GM21737 (cell line): Measurements from ENCODE around the gene PPIL4.

Experiments used
- ATAC-seq: cut with Tn5 transposase; IDR thresholded peaks from one replicate; pipeline ENCODE4 v1.9.1; 2021; ENCODE audit warnings: mild to moderate bottlenecking, moderate library complexity; ENCODE audit not compliant: unreplicated experiment

Gene PPIL4

DNA sequence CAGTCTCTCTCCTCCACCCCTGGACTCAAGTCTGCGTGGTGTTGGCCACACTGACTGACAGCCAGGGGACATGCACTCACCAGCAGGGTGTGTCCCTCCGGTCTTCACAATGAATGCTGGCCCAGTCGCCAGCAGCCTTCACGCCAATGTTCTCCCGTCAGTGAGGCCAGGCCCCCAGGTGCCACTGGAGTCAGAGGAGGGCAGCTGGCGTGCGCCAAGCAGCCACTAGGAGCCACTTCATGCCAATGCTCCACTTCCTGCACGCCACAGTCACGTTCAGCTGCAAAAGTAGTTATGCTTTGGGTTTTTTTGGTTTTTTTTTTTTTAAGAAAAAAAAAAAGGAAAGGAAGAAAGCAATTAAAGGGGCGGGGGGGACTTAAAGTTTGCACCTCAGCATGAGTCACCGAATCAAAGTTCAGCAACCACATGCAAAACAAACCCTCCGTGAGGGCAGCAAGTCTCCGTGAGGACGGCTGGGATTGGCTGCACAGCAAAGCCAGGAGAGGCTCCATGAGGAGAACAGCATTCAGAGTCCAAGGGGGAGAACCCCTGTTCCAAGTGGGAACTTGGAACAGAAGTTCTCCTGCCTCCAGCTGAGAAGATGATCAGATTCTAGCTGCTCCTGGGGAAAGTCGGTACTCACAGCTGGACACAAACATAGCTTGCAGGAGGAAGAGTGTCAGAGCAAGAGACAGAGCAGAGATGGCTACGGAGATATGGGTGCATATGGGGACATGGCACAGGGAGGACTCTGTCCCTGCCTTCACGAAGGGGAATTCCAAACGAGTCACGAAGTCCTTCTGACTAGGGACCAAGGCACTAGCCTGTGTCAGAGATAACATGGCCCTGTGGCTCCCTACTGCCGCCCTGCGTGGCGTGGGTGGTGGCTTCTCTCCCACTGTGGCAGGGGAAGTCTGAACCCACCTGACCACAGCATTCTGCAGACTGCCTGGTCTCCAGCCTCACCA, 60.8 kb downstream of the PPIL4 start, which contains the start of gene ZC3H12D:
ZC3H12D (minus strand) TSS at position 282 of the 968 bp plus-strand sequence. CDS start 10,471 bp downstream, outside the sequence.
- ATAC-seq, result peak; percentile 39

DNA sequence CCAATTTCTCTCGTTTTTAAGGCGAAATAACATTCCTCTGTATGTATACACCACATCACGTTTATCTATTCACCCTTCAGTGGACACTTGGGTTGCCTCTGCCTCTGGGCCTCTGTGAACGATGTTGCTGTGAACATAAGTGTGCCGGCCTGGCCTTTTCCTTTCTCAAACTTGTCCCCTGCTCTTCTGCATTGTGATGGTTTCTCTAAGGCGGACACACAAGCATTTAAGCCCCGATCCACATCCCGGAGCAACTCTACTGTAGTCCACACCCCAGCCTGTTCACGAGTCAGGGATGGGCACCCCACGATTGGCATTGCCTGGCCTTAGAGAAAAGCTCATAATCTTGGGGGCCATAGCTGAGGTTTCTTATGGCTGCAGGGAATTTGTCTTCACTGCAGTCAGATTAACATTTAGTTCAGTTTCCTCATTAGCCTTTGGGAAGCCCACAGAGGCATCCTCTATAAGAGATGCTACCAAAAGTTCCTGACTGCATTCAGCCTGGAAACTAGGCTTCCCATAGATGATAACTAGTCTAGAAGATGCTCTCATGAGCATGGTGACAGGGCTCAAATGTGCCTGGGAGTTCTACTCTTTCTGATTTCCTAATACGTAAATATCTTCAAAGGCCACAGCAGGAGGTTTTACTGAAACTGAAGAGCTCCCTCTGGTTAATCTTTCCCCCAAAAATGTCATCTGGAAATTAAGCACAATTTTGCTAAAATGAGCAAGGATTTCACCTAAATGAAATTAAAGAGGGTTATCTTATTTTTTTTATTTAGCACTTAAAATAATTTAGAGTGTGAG, 61.8 kb downstream of the PPIL4 start:
- ATAC-seq, result no peak

DNA sequence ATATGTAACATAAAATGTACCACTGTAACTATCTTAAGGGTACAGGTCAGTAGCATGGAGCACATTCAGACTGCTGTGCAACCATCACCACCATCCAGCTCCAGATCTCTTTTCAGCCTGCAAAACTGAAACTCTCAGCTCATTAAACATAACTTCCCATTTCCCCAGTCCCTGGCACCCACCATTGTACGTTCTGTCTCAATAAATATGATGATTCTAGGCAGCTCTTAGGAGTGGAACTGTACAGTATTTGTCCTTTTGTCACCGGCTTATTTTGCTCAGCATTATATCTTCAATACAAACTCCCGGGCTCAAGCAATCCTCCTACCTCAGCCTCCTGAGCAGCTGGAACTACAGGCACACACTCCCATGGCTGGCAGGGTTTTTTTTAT, 62.5 kb downstream of the PPIL4 start:
- ATAC-seq, result no peak

DNA sequence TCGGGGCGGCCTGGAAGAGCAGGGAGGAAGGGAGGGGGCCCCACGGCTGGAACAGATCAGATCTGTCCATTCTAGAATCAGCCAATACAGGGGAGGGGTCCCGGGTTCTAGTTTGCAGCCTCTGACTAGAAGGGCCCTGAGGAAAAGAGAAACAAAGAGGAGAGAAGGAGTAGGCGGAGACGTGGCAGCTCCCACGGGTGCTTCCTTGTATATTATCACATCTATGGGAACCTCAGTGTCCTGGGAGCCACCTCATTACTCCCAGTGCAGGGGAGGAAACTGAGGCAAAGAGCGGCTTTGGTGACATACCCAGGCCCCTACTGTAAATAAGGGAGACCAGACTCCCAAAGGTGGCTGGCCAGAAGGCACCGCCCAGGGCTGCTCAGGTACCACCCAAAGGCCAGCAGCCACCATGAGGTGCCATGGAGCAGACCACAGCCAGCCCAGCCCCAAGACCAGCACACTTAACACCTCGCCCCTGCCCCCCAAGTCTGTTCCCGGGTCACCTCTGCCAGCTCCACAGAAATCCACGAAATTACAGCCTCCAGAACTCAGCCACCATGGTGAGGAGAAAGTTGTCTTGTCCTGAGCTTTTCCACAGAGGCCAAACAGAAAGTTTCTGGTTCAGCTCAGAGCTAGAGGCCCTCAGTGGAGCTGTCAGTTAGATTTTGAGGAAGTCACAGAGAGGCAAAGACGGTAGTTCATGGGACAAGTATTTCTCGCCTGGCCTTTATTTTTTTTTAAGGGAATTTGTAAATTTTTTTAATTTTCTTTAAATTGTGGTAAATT, 63.1 kb downstream of the PPIL4 start:
- no peak for ATAC-seq

DNA sequence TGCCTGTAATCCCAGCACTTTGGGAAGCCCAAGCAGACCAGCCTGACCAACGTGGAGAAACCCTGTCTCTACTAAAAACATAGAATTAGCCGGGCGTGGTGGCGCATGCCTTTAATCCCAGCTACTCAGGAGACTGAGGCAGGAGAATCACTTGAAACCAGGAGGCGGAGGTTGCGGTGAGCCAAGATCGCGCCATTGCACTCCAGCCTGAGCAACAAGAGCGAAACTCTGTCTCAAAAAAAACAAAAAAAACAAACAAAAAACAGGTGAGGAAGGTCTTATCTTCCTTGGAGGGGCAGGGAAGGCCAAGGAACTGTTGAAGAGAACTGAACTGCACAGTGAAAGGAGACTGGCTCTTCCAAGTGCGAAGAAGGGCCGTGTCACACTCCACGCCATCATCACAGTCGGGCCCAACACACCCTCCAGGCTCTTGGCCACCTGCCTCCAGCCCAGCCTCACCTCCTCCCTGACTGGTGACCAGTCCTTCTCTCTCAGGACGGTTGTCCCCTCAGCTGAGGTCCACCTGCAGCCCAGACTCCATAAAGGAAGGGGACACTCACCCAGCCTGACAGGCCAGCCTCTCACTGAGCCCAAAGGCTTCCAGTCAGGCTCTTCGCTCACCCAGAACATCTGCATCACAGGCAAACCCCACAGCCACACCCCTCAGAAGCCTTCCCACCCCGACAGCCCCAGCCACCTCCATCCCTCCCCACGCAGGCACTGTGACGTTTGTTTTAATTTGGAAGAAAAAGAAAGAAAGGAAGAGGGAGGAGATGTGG, 65.2 kb downstream of the PPIL4 start:
- ATAC-seq, result no peak

DNA sequence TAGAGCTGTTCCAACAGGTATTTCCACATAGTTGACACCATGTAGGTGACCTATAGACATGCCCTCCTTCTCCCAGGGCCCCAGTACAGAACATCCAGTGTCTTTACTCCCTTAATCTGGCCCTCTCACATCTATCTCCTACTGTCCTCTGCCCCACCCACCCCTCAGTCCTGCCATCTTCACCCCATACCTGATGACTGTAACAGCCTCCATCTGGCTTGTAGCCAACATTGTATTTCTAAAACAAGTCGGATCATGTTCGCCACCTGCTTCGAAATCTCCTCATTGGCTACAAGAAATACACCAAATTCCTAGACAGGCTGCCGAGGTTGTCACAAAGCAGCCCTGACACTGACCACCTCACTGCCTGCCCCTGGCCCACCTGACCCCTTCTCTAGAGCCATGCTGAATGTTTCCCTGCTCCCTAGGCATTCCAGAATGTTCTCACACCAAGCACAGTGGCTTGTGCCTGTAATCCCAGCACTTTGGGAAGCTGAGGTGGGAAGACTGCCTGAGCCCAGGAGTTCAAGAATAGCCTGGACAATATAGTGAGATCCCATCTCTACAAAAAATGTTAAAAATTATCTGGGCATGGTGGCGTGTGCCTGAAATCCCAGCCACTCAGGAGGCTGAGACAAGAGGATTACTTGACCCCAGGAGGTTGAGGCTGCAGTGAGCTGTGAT, 67.1 kb downstream of the PPIL4 start:
- no peak for ATAC-seq

DNA sequence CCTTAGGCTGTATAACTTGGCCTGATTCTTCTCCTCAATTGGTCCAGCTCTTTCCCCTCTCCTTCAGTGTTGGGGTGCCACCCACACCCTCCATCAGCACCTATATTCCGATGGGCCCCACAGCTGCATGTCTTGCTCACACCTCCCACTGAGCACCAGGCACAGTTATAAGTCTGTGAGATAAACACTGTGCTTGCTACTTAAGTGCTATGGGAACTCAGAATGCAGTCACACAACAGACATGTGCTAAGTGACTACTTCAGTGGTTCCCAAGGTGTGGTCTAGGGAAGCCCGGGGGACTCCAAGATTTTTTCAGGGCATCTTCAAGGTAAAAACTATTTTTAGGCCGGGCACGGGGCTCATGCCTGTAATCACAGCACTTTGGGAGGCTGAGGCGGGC, 68.3 kb downstream of the PPIL4 start:
- ATAC-seq, result no peak

DNA sequence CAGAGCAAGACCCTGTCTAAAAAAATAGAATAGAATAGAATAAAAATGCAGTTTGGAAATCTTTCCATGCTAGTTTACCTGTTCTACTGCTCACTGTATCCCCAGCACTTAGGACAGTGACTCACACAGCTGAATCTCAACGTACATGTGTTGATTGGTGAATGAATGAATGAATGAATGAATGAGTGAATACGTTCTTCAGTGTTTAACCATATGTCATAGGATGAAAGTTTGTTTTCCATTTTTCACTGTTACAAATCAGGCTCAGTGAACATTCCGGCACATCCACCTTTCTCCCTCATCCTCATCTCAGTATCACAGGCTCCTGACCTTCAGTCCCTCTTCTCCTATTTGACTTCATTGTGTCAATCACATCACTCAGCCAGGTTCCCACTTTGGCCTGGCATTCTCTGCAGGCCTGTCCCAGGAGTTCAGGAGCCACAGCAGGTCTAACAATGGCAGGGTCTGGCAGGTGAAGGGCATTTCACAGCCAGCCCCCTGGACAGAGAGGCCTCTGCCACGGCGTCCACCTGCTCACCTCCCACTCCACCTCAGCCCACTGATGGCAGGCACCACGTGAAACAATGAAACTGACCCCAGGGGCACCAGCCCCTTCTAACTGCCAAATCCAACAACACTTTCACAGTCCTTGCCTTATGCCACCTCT, 68.9 kb downstream of the PPIL4 start:
- no peak for ATAC-seq

DNA sequence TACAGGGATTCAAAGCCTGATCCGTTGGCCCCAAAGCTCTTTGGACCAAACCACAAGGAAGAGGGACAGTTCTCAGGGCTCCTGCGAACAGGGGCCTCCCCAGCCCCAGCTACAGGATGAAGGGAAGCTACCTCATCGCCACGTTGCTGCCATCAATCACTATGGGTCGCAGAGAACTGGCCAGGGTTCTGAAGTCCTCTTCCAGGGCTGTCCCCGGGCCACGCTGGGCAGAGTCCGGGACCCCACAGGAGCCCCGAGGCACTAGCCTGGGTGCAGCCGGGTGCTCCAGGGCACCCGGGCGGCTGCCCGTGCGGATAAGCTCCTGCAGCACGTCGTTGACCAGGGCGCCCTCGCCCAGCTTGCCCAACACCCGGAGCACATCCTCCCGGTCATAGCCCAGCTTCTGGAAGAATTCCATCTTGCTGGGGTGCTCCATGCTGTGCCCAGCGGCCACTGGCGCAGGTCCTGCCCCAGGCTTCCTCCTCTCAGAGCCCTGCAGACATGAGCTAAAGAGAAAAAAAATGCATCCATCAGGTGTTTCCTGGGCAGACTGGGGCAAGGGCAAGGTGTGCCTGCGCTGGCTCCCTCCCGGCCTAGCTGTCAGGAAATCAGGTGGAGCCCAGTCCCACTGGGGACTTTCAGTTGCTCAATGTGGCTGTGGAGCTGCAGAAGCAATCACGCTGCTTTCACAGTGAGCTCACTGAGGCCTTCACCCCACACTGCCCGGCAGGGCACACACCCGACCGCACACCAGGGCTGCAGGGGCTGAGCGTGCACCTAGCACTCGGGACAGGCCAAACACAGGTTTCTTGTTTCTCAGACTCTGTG, 71.5 kb downstream of the PPIL4 start:
- no peak for ATAC-seq

DNA sequence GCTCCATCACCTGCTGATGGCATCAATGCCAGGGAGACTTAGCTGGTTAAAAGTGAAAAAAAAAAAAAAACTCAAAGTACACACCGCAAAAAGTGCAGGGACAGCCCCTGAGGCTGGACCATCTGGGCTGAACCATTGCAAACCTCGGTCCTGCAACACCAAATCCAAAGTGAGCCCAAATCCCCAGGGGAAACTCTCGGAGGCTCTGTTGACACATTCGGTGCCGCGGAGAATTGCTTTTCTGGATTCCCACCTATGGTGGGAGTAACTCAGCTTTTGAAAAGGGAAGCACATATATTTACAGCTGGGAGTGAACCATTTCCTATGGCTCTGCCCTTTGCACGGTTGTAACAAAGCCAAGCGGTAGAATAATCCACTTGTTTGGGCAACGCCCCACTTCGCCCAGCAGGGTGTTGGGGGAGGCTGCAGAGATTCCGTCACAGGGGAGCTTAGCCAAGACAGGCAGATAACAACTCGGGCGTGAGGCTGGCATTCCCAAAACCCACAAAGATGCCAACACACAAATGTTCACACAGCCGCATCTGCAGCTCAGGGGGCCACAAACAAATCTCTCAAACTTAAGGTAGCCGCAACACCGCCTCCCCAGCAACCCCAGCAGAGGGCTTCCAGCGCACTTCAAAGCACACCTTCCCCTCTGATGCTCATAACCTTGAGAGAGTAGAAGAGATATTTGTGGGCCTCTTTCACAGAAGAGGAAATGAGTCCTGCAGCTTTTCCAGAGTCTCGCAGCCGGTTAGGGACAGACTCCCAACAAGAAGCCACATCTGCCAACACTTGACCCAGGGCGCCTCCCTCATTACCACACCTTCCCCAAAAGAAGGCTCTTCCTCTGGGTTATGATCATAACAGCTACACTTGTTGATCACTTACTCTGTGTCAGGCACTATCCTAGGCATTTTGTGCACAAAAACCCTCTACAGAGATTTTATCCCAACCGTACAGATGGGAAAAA, 72.5 kb downstream of the PPIL4 start:
- ATAC-seq, result no peak

DNA sequence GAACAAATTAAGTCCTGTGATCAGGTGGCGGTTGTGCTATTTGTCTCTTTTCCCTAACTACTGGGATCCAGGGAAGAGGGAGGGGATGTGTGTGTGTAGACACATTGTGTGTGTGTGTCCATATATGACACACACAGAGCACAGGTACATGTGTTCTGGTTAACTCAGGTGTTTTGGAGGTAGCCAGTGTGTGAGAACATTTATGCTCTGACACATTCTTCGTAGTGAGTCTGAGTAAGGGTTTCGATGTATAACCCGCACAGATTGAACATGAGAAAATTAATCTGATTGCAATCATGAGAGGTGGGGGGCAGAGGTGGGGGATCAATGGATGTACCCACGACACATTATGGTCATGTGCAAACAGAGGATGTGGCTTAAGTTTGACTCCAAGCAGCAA, 73.6 kb downstream of the PPIL4 start:
- no peak for ATAC-seq

DNA sequence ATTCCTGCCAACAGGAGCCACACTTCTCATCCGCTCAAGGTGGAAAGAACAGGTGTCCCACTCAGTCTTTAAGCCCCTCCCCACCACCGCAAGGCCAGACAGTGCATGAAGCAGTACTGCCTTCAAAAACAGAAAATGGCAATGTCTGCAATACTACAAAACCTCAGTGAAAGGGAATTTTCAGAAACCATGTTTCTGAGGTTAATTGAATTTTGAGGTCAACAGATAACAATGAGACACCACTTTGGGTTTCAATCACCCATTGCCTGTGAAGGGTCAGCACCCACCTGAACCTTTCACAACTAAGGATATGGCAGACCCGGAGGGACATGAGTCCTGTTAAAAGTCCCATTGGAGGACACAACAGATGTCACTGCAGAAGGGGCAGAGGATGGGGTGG, 74.0 kb downstream of the PPIL4 start:
- ATAC-seq, result no peak

DNA sequence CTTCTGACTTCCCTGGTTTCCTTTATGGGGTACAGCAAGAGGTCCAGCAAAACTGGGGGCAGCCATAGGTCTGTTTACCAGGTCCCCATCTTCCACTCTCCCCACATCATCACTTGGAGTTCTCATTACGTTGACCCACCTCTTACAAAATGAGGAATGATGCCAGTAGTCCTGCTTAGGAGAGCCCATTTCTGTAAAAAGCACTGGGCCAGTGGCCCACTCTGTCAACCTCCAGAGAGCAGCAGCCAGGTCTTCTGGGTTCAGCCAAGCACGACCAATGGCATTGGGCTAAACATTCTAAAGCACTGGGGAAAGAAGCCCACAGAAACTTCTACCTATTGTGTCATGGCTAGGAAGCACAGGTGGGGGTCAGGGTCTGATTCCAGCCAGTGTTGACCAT, 74.9 kb downstream of the PPIL4 start:
- no peak for ATAC-seq

DNA sequence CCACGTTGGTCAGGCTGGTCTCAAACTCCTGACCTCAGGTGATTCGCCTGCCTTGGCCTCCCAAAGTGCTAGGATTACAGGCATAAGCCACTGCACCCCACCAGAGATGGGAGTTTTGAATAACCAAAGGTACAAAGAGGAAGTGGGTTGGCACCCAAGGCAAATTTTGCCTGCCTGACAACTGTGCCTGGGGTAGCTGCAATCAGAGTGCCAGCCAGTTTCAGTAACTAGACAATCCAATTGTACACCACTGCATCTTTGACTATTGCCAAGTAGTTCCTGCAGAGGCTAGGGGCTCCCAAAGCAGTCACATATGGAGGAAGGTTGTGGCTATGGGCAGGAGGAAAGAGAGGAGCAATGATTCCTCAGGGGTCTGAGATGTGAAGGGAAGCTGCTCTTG, 77.7 kb downstream of the PPIL4 start:
- peak; percentile 26 for ATAC-seq

DNA sequence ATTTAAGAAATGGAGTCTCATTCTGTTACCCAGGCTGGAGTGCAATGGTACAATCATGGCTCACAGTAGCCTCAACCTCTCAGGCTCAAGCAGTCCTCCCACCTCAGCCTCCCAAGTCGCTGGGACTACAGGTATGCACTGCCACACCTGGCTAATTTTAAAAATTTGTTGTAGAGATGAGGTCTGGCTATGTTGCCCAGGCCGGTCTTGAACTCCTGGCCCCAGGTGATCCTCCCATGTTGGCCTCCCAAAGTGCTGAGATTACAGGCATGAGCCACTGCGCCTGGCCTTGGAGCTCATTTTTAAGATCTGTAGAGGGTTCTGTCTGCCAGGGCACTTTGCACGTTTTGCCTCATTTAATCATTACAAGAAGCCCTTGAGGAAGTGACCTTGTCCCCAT, 78.6 kb downstream of the PPIL4 start:
- no peak for ATAC-seq

DNA sequence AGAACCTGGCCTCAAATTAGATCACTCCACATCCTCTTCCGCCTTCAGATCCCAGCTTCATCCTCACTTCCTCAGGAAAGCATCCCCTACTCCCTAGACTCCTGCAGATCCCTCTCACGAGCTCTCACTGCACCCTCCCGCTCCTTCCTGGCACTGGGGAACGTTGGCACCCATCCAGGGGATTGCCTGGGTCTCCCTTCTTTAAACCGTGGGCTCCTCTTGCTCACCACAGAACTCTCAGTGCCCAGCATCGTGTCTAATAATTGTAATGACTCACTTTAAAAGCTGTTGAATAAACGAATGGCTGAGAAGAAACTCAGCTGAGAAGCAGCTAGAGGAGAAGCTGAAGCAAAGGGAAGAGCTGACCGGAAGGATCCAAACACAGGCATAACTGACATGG, 81.4 kb downstream of the PPIL4 start:
- no peak for ATAC-seq

DNA sequence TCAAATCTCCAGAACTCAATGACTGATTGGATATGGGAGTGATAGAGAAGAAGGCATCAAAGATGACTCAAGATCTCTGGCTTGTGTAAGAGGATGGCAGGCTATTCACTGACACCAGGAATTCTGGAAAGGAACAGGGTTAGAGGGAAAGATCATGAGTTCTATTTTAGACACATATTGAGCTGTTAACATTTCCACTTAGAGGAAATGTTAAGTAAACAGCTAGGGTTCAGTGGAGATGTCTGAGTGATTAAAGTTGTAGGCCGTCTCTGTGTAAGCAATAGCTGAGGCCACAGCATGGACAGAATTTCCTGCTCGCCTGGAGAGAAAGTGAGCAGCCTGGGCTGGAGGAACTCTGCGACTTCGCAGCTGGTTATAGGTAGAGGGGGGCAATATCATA, 82.1 kb downstream of the PPIL4 start:
- ATAC-seq, result no peak
